GM21576 (cell line): ENCODE data around the gene TRABD.

Experiments
- ATAC-seq: cut with Tn5 transposase; IDR thresholded peaks from one replicate; pipeline ENCODE4 v1.9.1; 2021; ENCODE audit warnings: mild to moderate bottlenecking, moderate library complexity; ENCODE audit not compliant: unreplicated experiment

TRABD gene

DNA sequence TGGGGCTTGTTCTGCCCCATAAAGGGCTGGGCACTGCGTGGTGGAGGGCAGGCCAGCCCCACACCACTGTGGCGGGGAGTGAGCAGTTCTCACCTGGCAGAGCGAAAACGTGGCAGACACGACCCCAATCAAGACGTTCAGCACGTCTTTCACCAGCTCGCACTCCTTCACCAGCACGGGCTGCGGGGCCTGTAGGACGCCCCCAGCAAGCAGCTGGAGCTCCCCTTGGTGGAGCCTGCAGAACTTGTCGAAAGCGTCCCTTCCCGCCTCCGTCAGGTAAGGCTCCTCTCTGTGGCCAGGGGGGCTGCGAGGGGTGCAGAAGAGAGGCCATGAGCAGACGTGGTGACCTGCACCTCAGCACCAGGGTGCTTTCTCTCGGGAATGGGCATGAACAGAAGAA, 47.5 kb downstream of the TRABD start:
- no peak for ATAC-seq

DNA sequence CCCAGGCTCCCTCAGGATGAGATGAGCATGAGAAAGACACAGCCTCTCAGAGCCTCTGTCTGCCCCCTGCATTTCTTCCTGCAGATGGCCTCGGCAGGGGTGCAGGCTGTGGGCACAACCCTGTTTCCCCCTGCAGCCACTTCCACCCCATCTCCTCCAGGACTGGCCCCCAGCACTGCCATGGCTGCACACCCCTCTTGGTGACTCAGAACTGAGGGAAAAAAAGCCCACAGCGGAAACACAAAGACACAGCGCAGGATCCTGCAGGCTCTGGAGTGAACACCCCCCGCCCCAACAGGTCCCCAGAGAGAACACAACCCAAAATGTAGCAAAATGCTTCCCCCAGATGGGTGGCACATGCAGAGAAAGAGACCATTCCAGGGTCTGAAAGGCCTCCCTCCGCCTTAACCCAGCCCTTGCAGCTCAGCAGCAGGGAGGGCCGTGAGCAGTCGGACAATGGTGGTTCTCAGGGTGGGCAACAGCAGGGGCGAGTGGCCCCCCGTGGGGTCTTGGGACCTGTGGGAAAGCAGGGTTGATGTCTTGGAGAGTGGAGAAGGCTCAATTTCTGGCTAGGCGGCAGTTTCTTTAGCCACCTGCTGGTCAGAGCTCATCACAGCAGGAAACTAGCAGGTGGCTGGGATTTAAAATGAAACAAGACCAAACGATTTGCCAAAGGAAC, 51.2 kb downstream of the TRABD start:
- ATAC-seq: no peak

DNA sequence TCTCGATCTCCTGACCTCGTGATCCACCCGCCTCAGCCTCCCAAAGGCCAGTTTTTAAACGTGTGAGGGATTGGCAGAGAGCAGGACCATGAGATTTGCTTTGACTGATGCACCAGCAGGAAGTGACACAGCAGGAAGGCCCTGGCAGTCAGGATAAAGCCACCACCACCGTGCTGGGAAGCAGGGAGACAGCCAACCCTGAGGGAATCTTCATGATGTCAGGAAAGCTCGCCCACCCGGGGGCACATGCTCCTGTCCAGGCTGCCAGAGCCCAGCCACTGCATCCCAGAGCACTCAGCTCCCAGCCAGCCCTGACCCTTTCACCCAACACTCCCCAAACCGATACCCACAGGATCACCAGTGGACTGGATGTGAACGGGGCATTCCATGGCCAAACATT, 53.0 kb downstream of the TRABD start:
- no peak for ATAC-seq

DNA sequence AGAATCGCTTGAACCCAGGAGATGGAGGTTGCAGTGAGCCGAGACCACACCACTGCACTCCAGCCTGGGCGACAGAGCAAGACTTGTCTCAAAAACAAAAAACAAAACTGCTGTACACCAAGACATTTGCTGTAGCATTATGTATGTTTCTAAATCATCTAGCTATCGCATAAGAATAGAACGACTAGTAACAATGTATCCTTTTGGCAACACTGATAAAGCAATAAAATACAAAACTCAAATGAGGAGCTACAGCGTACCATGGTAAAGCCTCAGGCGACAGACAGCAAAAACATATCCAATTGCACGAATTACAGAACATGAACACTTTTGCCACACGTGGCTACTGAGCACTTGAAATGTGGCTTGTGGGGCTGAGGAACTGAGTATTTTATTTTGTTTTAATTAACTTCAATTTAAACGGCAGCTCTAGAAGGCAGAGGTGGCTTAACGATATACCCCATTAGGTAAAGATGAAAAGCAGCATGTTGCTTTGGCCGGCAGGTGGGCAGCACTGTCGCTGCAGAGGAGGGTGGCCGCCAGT, 56.8 kb downstream of the TRABD start:
- ATAC-seq: no peak

DNA sequence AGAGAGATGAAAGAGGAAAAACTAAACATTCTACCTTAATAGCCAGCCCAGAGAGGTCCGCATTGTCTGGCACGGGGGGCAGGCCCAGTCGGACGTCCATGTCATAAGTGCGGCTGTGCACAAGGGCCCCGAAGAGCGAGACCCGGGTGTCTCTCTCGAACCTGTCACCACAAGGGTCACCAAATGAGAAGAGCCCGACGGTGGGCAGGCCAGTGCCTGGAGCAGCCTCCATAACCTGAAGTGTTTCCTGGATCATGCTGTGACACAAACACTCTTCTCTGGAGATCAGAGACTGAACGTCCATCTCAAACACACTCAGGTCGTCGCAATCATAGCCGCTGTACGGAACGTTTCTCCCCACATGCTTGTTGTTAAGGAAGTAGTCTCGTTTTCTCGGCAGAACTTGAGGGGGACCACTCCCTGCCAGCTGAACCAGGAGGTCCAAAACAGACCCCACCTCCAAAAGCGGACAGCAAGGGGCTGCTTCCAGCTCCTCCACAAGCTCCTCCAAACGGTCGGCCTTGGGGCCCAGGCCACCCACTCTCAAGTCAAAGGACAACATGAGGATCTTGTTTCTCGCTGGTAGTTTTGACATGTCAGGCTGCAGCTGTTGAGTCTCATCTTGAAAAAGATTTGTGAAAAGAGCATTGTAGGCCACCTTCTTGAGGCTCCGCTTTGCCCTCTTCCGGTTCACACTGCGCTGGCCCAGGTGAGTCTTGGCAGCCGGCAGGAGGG, 58.1 kb downstream of the TRABD start:
- no peak for ATAC-seq

DNA sequence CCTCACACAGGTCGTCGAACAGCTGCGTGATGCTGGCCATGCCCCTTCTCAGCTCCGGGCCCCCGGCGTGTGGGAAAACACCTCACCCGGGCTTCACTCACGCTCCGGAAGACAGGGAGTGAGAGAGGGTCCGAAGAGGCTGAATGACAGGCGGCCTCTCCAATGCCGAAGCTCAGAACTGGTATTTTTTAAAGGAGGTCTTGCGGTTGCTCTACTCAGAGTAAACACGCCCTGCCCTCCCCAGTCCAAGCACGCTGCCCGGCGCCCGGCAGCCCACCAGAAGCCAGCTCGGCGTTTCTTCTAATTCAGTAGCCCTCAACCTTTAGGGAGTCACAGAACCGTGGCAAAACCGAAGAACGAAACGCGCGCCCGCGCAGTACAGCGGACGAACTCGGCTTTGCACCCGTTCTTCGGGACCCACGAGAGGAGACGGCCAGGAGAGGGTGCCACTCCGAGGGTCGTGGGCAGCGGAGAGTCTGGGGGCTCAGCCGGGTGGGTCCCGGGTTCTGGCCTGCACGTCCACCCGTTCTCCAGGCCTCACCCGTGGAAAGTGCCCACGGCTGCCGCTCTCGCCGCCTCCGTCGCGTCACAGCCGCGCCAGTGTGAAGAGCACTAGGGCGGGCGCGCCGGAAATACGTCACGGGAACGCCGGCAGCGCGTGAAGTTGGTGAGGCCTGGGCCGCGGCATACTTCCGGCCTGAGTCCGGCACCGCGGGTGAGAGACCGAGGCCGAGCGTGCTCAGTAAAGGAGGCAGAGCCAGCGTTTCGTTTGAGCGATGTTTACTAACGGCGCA, 58.9 kb downstream of the TRABD start, which contains the start of gene TUBGCP6:
TSS of gene TUBGCP6 (minus strand) at position 604 of the 794 bp plus-strand sequence. CDS start at position 40, 564 bp downstream.
- peak; percentile 52 for ATAC-seq

DNA sequence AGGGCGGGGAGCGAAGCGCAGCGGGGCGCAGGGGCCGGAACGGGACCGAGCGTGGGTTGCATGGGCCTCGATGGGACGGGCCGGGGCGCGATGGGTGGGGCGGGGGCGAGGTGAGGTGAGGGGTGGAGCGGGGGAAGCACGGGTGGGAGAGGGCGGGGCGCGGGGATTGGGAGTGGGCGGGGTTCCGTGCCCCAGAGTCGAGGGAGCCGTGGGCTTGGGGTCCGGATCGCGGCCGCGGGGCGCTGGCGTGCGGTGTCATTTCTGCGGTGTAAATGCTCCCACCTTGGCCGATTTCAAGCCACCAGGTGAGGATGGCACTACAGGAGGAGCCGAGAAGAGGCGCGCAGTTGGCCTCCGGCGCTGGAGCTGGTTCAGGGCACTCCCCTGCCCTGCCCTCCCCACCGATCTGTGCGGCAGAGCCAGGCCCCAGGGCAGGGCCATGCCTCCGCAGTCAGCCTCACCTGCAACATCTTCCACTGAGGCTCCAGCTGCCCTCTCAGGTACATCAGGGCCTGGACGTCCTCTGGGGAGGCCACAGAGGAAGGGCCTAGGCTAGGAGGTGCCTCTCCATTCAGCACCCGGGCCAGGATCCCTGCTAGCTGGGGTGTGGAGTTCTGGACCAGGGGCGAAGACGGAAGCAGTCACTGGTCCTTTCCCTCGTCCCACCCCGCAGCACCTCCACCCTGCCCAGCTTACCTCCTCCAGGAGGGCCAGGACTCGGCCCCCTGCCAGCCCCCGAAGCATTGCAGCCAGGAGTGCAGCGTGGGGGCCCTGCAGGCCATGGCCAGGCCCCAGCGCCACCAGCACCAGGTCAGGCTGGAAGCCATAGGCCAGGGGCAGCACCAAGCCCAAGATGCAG, 59.7 kb downstream of the TRABD start:
- no peak for ATAC-seq

DNA sequence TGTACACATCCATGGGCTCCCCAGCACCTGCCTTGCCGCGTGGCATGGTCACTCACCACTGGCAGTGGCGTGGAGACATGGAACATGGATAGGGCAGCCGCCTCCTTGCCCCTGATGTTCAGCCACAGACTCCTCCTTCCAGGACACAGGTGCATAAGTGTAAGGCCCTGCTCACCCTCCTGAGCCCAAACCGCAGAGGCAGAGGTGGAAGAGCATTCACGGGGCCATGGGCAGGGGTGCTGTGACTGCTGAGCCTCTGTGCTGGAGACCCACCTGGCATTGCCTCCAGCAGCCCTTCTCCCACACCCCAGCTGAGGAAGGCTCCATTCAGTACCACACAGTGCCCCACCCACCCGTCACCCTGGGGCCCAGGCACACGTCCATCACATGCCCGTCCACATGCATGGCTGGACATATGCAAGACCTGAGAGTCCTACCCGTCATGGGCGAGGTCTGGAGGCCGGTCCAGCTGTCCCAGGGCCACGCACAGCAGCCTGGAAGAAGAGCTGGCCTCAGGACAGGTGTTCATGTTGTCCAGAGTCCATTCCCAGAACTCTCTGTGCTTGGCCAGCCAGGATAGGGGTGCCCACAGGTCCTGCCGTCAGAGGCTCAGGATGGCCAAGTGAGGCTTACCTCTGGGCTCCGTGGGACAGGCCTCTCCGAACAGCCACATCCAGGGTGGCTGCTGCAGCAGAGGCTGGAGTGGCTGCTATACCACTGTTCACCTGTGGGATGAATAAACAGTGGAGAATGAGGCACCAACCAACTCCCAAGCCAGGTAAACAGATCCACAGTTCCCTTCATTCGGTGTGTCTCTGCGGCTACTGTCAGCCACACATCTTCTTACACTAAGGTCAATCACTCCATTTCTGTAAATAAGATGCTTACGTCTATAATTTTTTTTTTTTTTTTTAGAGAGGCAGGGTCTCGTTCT, 60.8 kb downstream of the TRABD start:
- no peak for ATAC-seq

DNA sequence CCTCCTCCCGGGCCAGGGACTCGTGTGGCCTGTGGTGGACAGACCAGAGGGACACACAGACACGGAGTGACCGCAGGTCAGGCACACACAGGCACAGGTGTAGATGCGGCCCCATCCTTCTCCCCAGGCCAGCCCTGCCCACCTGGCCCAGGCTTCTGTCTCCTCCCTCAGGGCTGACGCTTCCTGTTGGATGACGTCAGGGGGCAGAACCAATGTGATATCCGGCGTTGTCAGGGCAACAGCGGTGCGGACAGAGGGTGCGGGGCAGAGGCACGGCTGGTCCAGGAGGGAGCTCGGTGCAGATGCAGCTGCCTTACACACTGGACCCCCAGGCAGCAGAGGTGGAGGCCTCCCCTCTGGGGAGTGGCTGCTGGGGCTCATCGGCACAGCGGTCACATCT, 62.0 kb downstream of the TRABD start:
- no peak for ATAC-seq

DNA sequence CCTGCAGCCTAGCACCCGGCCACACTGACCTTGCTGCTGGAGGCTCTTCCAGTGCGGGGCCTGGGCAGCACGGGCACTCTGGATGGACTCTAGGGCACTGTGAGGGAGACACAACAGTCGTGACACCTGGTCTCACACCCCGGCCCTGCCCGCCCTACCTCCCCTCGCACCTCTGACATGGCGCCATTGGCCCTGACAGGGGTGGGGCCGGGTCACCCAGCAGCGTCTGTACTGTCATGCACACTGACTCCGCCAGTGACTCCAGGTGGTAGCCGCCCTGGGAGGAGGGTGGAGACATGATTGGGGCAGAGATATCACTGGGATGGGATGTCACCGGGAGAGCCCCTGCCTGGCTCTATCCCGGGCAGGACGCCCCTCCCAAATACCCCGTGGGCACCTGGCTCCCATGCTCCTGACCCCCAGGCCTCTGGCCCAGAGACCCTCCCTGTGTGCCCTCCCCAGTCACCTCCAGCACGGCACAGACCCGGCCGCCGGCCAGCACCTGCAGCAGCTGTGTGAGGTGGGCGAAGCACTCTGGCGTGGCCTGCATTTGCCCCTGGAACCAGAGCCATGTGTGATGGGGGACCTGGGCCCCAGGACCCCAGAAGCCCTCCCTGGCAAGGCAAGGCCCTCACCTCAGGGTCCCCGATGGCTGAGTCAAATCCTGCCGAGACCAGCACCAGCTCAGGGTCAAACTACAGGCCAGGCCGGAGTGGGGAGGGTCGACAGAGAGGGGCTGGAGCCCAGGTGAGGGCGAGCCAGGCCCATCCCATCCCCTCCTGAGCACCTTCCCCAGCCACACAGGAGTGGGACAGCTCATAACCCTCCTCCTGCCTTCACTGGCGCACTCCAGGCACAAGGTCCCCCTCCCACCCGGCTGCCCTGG, 62.7 kb downstream of the TRABD start:
- no peak for ATAC-seq
